GM18951 (cell line): ENCODE results near the gene FARP1.

Source experiments
- POLR2A ChIP-seq: IDR thresholded peaks from 4 replicates; pipeline ENCODE4 v1.6.1; 2011; ENCODE audit warnings: mild to moderate bottlenecking; ENCODE audit not compliant: insufficient read length, insufficient read depth; ENCODE audit errors: extremely low read depth
- in situ Hi-C: fragments of 300-500 bp; cut with MboI; formaldehyde crosslinking; loops from one replicate; pipeline ENCODE4 v1.12.0; 2022; ENCODE audit warnings: low sequenced_read_pairs, mixed read lengths, inconsistent platforms; ENCODE audit not compliant: unreplicated experiment

The FARP1 gene

GRCh38 chr13:98344392-98344791, 201.5 kb downstream of the FARP1 start:
- TF ChIP-seq POLR2A = no peak
- in situ Hi-C loops = no loop called here

GRCh38 chr13:98345107-98345935, 202.4 kb downstream of the FARP1 start:
- in situ Hi-C loops = no loop called here
- no peak for TF ChIP-seq POLR2A

- in situ Hi-C loops = no loop called here
- no peak for TF ChIP-seq POLR2A
Measured at GRCh38 chr13:98346904-98347636, 204.2 kb downstream of the FARP1 start.

GRCh38 chr13:98347756-98348155, 204.9 kb downstream of the FARP1 start:
- no peak for TF ChIP-seq POLR2A
- in situ Hi-C loops = no loop called here

- in situ Hi-C loops = no loop called here
- no peak for TF ChIP-seq POLR2A
Measured at GRCh38 chr13:98348466-98349200, 205.7 kb downstream of the FARP1 start.

GRCh38 chr13:98349731-98350305, 206.9 kb downstream of the FARP1 start:
- TF ChIP-seq POLR2A = no peak
- in situ Hi-C loops = no loop called here

- in situ Hi-C loops = no loop called here
- no peak for TF ChIP-seq POLR2A
Measured at GRCh38 chr13:98350746-98351330, 207.9 kb downstream of the FARP1 start.

GRCh38 chr13:98351636-98352035, 208.7 kb downstream of the FARP1 start:
- no peak for TF ChIP-seq POLR2A
- in situ Hi-C loops = no loop called here

- in situ Hi-C loops = no loop called here
Measured at GRCh38 chr13:98352226-98352625, 209.3 kb downstream of the FARP1 start.

GRCh38 chr13:98353750-98354149, 210.9 kb downstream of the FARP1 start:
- in situ Hi-C loops = no loop called here
- TF ChIP-seq POLR2A = no peak

More at GRCh38 chr13:98352226-98352625, 209.3 kb downstream of the FARP1 start:
- no peak for TF ChIP-seq POLR2A

- no peak for TF ChIP-seq POLR2A
- in situ Hi-C loops = no loop called here
Measured at GRCh38 chr13:98358937-98359336, 216.0 kb downstream of the FARP1 start.

- in situ Hi-C loops = no loop called here
- TF ChIP-seq POLR2A = no peak
Measured at GRCh38 chr13:98360545-98360944, 217.7 kb downstream of the FARP1 start.

GRCh38 chr13:98363326-98363725, 220.4 kb downstream of the FARP1 start:
- no peak for TF ChIP-seq POLR2A
- in situ Hi-C loops = no loop called here
